SKM-1 (cell line): ENCODE measurements around the gene CABYR.
A peak's percentile ranks its signal among the peaks of the same experiment; 100 is the strongest.

Experiments used
- DNase-seq: peaks from one replicate; lab custom pipeline; 2025; ENCODE audit not compliant: unreplicated experiment; lab: John Stamatoyannopoulos, UW

The CABYR gene

DNA sequence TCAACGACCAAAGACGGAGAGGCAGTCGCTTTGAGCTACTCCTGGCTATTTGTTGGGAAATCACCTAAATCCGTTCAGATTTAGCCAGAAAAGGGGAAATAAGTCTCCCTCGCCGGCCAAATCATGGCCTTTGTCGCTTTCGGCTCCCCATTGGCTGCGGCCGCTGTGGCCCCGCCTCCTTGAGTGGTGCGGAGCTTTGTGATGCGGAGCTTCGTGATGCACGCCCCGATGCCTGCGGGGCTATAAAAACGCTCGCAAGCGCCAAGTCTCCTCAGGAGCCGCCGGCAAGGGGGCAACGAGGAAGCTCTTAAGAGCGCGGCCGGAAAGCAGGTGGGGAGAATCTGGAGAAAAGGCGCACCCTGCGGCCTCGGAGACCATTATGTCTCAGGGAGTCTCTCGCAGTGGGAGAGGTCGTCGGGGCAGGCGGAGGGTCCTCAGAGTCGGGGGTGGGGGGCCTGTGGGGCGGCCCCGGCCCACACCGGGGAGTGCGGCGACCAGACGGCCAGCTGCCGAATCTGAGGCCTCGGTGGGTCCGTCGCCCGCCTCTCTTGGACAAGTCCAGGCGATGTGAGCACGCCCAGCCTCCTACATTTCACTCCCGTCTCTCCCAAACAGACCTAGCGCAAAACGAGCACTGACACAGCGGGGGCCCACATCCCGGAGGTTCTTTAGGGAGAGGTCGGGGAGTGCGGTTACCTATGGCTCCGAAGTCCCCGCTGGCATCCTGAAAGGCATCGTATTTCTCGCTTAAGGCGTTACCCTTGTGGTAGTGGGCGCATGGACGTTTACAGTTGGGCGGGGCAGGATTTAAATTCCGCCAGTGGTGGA, at the start of gene CABYR:
Gene CABYR, plus strand, starts transcription at position 274 of the 828 bp plus-strand sequence. CDS start 4,053 bp downstream, outside the sequence.
- no peak for DNase-seq

DNA sequence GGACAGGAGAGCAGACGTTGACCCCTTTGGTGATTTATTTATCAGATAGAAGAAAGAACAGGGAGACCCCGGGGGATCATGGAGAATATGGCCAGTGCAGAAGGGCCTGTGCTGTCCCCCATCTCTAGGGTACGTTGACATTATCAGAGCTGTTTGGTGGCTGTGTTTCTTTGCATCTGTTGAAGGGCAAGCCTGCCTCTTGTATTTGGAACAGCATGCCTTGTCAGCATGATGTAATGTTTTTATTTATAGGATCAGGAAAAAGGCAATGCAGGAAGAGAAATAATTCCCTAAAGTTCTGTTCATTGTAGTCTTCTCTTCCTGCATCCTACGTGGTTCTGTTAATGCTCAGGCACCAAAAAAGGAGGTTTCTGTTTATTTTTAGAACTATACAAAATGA, 49.8 kb upstream of the CABYR start:
- no peak for DNase-seq

GRCh38 chr18:24089515-24090337, 49.1 kb upstream of the CABYR start:
- no peak for DNase-seq

DNA sequence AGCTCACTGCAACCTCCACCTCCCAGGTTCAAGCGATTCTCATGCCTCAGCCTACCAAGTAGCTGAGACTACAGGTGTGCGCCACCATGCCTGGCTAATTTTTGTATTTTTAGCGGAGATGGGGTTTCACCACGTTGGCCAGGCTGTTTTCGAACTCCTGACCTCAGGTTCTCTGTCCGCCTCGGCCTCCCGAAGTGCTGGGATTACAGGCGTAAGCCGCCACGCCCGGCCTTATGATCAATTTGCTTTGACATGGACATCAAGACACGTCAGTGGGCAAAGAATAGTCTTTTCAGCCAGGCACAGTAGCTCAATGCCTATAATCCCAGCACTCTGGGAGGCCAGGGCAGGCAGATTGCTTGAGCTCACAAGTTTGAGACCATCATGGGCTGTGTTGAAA, 48.0 kb upstream of the CABYR start:
- DNase-seq: no peak

DNA sequence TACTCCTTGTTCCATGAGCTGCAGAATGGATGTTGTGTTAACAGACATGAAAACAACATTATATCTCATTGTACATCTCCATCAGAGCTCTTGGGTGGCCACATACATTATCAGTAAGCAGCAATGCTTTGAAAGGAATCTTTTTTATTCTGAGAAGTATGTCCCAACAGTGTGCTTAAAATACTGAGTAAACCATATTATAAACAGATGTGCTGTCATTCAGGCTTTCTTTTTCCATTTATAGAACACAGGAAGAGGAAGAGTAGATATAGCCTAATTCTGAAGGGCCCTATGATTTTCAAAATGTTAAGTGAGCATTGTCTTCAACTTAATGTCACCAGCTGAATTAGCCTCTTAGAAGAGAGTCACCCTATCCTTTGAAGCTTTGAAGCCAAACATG, 44.3 kb upstream of the CABYR start:
- no peak for DNase-seq

GRCh38 chr18:24095976-24096375, 42.9 kb upstream of the CABYR start:
- no peak for DNase-seq

- no peak for DNase-seq
Measured at GRCh38 chr18:24103320-24104021, 35.4 kb upstream of the CABYR start.

- DNase-seq: no peak
Measured at GRCh38 chr18:24104486-24104885, 34.4 kb upstream of the CABYR start.

DNA sequence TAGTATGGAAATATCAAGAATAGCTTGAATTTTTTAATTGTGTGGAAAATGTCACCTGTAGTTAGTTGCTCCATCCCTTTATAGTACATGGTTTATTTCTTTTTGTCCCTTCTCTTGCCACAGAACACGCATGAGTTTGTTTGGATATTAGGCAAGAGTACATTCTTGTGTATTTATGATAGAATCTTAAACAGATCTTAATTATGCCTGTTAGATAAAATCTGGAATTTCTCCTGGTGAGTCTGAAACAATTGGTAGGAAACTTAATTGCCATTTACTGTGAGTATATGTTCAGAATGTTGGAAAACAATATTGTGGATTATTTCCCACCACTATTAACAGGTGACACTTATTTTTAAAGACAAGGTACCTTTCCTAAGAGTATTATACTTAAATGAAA, 30.2 kb upstream of the CABYR start:
- no peak for DNase-seq

DNA sequence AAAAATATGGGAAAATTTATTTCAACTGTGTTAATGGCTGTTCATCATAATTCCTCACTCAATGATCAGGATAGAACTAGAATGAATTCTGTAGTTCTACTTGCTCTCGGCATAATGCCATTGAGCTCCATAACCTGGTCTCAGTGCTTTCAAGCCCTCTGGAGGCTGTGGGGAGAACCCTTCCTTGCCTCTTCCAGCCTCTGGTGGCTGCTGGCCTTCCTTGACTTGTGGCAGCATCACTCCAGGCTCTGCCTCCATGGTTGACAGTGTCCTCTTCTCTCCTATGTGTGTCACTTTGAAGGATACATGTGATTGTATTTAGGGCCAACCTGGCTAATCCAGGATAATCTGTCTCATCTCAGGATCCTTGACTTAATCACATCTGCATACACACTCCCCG, 26.9 kb upstream of the CABYR start:
- no peak for DNase-seq

- DNase-seq: no peak
Measured at GRCh38 chr18:24112464-24112863, 26.4 kb upstream of the CABYR start.

DNA sequence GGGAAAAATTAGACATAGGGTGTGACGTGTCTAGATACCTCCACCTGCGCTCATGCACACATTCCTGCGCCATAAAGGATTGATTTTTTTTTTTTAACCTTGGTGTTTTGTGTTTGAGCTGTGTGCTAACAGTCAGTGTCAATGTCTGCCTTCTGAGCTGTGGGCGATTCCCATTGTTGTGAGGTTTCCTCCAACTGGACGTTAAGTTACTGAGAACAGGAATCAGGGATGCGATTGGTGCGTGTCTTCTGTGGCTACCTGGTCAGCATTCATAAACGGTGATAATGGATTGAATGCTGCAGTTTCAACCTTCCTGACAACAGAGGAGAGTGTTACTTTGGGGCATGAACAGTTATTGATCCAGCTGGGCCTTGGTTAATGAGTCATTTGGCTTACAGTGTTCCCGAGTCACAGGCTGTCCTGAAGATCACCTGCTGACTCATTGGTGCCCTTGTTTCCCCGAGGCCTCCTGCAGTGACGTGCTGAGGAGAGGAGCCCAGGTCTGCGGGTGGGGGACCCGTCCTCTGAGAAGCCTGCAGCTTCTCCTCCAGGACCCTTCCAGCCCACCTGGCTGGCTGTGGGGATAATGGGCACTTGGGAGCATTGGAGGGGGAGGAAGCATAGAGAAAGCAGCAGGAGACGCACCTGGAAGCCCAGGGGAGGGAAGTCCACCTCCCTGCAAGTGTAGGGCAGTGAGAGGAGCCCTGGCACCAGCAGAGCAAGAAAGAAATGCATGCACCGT, 25.8 kb upstream of the CABYR start:
- DNase-seq: no peak

DNA sequence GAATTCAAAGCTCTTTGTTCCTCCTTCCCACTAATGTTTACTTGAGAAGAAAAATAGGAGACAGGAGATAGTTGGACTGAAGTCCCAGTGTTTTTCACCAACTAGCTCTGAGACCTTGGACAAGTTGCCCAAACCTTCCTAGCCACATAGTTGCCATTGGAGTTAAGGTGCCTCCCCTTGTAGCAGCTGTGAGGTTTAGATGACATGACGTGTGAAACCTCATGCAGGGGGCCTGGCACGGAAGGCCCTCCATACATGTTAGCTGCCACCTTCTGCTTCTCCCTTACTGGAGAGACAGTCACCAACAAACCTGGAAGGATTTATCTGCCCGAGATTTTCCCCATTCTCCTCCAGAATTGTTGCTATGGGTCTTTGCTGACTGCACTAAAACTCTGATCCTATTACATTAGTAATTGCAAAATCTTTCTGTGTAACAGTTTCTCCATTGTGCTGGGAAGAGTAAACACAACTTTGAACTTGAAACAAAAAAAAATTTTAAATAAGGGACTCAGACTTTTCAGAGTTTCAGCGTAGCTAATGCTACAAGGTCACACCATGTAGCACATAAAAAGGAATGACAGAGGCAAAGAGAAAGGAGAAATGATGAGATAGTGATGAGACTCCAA, 23.8 kb upstream of the CABYR start:
- no peak for DNase-seq

- DNase-seq: no peak
Measured at GRCh38 chr18:24115628-24116027, 23.2 kb upstream of the CABYR start.

DNA sequence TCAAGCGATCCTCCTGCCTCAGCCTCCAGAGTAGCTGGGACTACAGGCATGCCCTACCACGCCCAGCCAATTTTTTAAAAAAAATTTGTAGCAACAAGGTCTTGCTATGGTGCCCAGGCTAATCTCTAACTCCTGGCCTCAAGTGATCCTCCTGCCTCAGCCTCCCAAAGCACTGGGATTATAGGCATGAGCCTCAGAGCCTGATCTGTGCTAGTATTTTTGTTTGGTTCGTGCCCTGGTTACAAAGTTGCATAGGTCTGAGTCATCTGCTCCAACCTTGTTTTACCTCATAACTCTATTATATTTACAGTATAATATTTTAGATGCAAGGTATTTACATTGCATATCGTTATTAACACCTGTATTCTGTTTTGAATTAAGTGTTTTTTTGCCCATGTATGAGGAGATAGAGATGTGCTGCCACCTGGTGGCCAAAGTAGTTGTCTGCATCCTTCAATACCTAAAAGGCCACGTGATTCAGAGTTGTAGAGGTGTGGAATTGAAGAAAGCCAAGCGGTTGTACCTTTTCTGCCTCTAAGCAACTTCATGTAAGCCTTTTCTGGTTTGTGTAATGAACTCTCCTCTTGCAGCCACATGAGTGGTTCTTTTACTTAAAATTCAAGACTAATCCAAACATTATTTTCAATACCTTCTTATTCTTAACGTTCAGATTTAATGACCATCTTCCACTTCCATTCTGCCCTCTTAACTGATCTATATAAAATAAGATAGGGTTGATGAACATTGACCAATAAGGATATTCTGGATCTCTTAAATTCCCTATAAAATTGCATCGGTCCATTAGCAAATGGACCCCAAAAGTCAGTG, 19.9 kb upstream of the CABYR start:
- peak; percentile 65 for DNase-seq

- DNase-seq: no peak
Measured at GRCh38 chr18:24120676-24121075, 18.2 kb upstream of the CABYR start.

- no peak for DNase-seq
Measured at GRCh38 chr18:24121625-24122024, 17.2 kb upstream of the CABYR start.

DNA sequence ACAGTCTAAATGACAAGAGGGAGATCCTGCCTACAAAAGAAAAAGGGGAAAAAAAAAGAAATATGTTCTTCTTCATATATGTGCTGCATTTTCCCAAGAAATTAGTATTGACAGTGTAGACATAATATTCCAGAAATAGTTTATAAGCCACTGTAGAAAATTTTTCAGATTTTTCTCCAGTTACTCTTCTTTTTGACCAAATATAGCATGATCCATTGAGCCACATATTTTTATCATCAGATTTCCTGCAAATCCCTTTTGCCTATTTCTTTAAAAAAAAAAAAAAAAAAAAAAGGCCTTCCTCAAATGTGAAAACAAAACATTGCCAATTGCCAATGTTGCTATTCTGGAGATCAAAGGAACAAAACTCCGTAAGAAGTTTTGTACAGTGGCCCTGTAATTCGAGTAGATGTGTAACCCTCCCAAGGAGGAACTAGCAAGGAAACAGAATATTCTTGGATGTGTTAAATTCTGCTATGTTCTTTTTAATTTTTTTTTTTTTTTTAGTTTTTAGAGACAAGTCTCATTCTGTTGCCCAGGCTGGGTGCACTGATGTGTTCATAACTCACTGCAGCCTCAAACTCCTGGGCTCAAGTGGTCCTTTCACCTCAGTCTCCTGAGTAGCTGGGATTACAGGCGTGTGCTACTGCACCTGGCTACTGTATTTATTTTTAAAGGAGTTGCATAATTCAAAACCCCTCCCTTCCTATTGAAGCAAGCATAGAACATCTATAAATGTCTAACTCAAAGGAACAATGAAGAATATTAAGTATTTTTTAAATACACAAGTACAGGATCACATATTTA, 12.5 kb upstream of the CABYR start:
- DNase-seq: no peak

GRCh38 chr18:24127735-24128134, 11.1 kb upstream of the CABYR start:
- no peak for DNase-seq
